IPS DF 6.9 (cell line): Measurements from ENCODE around the gene MYL11.
"Not testable (repeated sequence)": the region's sequence is repeated elsewhere in the genome, so short reads cannot be mapped to it uniquely, and the experiment has no call there.

Experiments
- DNase-seq: peaks from one replicate; pipeline ENCODE4 v3.0.0-alpha.2; 2013; ENCODE audit warnings: low read depth, low spot score
- H3K27ac ChIP-seq: one replicate; pipeline ENCODE4 v1.5.1; 2013; ENCODE audit warnings: low read length, control low read depth
- H3K27me3 ChIP-seq: 2 replicates; pipeline ENCODE4 v1.6.1; 2013; ENCODE audit warnings: mild to moderate bottlenecking, low read length; ENCODE audit not compliant: control insufficient read depth, insufficient read depth
- H3K36me3 ChIP-seq: 2 replicates; pipeline ENCODE4 v1.6.1; 2013; ENCODE audit warnings: low read length; ENCODE audit not compliant: control insufficient read depth, insufficient read depth
- H3K4me1 ChIP-seq: 2 replicates; pipeline ENCODE4 v1.6.1; 2013; ENCODE audit warnings: low read length; ENCODE audit not compliant: control insufficient read depth, insufficient read depth
- H3K4me3 ChIP-seq: 2 replicates; pipeline ENCODE4 v1.5.1; 2013; ENCODE audit warnings: mild to moderate bottlenecking, low read length
- H3K9me3 ChIP-seq: 2 replicates; pipeline ENCODE4 v1.6.1; 2013; ENCODE audit warnings: low read length, inconsistent platforms; ENCODE audit not compliant: control insufficient read depth, insufficient read depth
- WGBS: extraction: QIAGEN DNeasy Blood & Tissue Kit; methylation state at CpG from one replicate; pipeline ENCODE4 v1.1.7; 2013; ENCODE audit warnings: mixed read lengths, missing lambda C conversion rate; ENCODE audit not compliant: insufficient read length, insufficient coverage; 5-methylcytosine and 5-hydroxymethylcytosine counted together

Gene MYL11

GRCh38 chr16:30374538-30374937, at the start of gene MYL11:
TSS of gene MYL11 (plus strand) at chr16:30374802. CDS start at chr16:30374858, 56 bp downstream.
- no peaks in the 10 kb centered on the region for H3K27me3 ChIP-seq
- no CpG with 5 or more reads among the region's 6 CpGs for WGBS
- no peak for DNase-seq
- H3K9me3 ChIP-seq = no peaks in the 10 kb centered on the region
- H3K4me3 ChIP-seq = no peak within 1 kb of the TSS
- H3K4me1 ChIP-seq = no peaks in the 10 kb centered on the region
- no peaks in the 10 kb centered on the region for H3K36me3 ChIP-seq
- no peak within 1 kb of the TSS for H3K27ac ChIP-seq

DNA sequence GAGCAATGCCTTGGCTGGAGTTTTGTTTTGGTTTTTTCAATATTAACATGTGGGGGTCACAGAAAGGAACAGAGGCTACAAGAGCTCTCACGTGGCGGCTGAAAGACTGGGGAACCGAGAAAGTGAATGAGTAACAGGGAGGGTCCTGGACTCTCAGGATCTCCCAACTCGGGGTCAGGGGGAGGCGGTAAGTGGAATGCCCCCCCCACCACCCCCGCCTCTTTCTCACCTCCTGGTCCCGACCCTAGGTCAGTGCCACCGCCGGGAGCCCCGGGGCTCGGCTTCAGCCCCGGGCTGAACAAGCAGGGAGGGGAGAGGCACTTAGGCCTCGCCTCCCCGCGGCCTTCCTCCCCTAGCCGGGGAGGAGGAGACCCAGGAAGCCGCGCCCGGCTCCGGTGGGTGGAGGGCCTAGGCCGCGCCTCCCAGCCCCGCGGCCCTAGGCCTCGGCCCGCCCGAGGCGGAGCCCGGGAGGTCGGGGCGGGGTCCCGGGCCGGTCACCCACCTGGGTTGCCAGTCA, 40.1 kb upstream of the MYL11 start:
- not testable (repeated sequence) for H3K27ac ChIP-seq, DNase-seq
- WGBS = no CpG with 5 or more reads among the region's 33 CpGs

GRCh38 chr16:30335028-30335597, 39.5 kb upstream of the MYL11 start:
- H3K4me1 ChIP-seq, H3K9me3 ChIP-seq, DNase-seq, H3K27me3 ChIP-seq, H3K27ac ChIP-seq, H3K36me3 ChIP-seq: not testable (repeated sequence)
- H3K4me3 ChIP-seq = peak overlapping the region; percentile 81
- WGBS = no CpG with 5 or more reads among the region's 70 CpGs

More for the DNA sequence above, 40.1 kb upstream of the MYL11 start:
- H3K9me3 ChIP-seq, H3K4me1 ChIP-seq, H3K36me3 ChIP-seq, H3K27me3 ChIP-seq: not testable (repeated sequence)
- H3K4me3 ChIP-seq = peak overlapping the region; percentile 34; the same call in 1 of the 2 replicates

DNA sequence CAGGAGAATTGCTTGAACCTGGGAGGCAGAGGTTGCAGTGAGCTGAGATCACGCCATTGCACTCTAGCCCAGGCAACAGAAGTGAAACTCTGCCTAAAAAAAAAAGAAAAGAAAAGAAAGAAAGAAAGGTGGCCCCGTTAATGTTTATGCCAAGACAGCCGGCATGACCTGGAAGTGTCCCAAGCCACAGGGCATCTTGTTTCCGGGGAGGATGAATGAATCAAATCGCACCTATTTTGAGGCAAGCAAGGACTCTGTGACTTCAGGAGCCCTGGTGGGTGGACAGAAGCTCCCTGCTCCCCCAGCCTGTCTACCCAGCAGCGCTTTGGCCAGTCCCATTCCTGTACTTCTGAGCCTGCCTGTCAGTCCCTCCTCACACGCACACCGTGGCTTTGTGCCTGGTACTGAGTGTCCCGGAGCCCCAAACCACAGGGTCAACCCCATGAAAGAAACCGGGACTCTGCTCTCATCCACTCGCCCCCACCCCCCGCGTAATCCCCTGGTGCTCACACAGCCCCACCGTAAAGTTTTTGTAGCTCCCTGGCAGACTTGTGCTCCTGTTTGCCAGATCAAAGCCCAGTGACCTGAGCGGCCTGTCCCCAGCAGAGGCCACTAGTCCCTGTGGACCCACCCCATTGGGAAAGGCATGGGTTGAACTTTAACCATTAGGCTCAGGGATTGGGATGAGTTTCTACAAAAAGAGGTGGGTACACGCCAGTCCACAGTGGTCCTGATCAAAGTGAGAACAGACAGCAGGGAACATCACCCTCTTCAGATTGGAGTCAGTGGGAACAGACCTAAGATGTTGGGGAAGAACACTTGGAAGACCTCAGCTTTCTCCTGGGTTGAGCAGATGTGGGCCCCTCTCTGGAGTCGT, 38.8 kb upstream of the MYL11 start:
- no peak for DNase-seq
- Histone ChIP-seq H3K36me3 (no peaks in the 10 kb centered on the region), H3K27ac (no peak overlapping the region), H3K4me3 (no peak overlapping the region), H3K27me3 (no peaks in the 10 kb centered on the region), H3K9me3 (no peaks in the 10 kb centered on the region), H3K4me1 (no peaks in the 10 kb centered on the region)
- no CpG with 5 or more reads among the region's 17 CpGs for WGBS

- not testable (repeated sequence) for DNase-seq, H3K9me3 ChIP-seq, H3K4me1 ChIP-seq, H3K4me3 ChIP-seq, H3K36me3 ChIP-seq, H3K27me3 ChIP-seq, H3K27ac ChIP-seq
- WGBS = no CpG with 5 or more reads among the region's 10 CpGs
Measured at GRCh38 chr16:30337964-30338357, 36.6 kb upstream of the MYL11 start.

- not testable (repeated sequence) for H3K27me3 ChIP-seq, H3K36me3 ChIP-seq, H3K4me1 ChIP-seq, H3K4me3 ChIP-seq, H3K9me3 ChIP-seq, H3K27ac ChIP-seq, DNase-seq
- no CpG with 5 or more reads among the region's 5 CpGs for WGBS
Measured at GRCh38 chr16:30338715-30339114, 35.9 kb upstream of the MYL11 start.

- no CpG with 5 or more reads among the region's 13 CpGs for WGBS
- no peaks in the 10 kb centered on the region for H3K36me3 ChIP-seq
- no peaks in the 10 kb centered on the region for H3K9me3 ChIP-seq
- no peaks in the 10 kb centered on the region for H3K27me3 ChIP-seq
- H3K27ac ChIP-seq = no peak overlapping the region
- no peak overlapping the region for H3K4me3 ChIP-seq
- no peaks in the 10 kb centered on the region for H3K4me1 ChIP-seq
- no peak for DNase-seq
Measured at GRCh38 chr16:30340621-30341020, 34.0 kb upstream of the MYL11 start.

DNA sequence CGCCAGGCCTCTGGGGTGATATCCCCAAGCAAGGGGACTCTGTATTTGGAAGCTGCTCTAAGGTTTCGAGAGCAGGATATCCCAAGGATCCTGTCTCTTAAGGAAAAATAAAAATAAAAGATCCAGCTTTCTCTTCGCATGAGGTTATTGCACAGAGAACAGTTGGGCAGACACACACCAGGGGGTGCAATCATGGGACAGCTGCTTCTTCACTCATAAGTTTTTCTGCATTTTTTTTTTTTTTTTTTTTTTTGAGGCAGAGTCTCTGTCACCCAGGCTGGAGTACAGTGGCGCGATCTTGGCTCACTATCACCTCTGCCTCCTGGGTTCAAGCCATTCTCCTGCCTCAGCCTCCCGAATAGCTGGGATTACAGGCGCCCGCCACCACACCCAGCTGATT, 32.6 kb upstream of the MYL11 start:
- not testable (repeated sequence) for DNase-seq, H3K36me3 ChIP-seq, H3K27me3 ChIP-seq, H3K9me3 ChIP-seq, H3K4me3 ChIP-seq, H3K4me1 ChIP-seq, H3K27ac ChIP-seq
- WGBS = no CpG with 5 or more reads among the region's 8 CpGs

GRCh38 chr16:30342751-30343490, 31.7 kb upstream of the MYL11 start:
- H3K36me3 ChIP-seq = no peaks in the 10 kb centered on the region
- no peak overlapping the region for H3K27ac ChIP-seq
- H3K9me3 ChIP-seq = no peaks in the 10 kb centered on the region
- H3K4me1 ChIP-seq = no peaks in the 10 kb centered on the region
- no CpG with 5 or more reads among the region's 32 CpGs for WGBS
- no peaks in the 10 kb centered on the region for H3K27me3 ChIP-seq
- no peak overlapping the region for H3K4me3 ChIP-seq
- no peak for DNase-seq

DNA sequence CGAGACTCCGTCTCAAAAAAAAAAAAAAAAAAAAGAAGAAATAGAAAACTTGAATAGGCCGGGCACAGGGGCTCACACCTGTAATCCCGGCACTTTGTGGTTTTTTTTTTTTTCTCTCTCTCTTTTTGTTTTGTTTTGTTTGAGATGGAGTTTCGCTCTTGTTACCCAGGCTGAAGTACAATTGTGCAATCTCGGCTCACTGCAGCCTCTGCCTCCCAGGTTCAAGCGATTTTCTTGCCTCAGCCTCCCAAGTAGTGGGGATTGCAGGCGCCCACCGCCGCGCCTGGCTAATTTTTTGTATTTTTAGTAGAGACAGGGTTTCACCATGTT, 31.1 kb upstream of the MYL11 start:
- WGBS = no CpG with 5 or more reads among the region's 11 CpGs
- not testable (repeated sequence) for H3K4me3 ChIP-seq

More for the DNA sequence above, 31.1 kb upstream of the MYL11 start:
- H3K36me3 ChIP-seq, H3K27me3 ChIP-seq, DNase-seq, H3K9me3 ChIP-seq, H3K4me1 ChIP-seq, H3K27ac ChIP-seq: not testable (repeated sequence)
